H9 (cell line): ENCODE measurements around the gene E4F1. TPM values are rescaled to one million over a fixed set of nuclear protein-coding genes. Genes with fewer than 3 reads are reported as not detected.

Source experiments
- DNase-seq: peaks from one replicate; pipeline ENCODE4 v3.0.0-alpha.2; 2017
- H2AFZ ChIP-seq: one replicate; pipeline ENCODE4 v1.6.1; 2013; ENCODE audit warnings: mild to moderate bottlenecking, low read length, control low read depth, moderate library complexity
- H2AK5ac ChIP-seq: 2 replicates; pipeline ENCODE4 v1.6.1; 2013; ENCODE audit warnings: low read length, control low read depth, mixed read lengths; ENCODE audit not compliant: insufficient read length
- H2BK120ac ChIP-seq: one replicate; pipeline ENCODE4 v1.6.1; 2013; ENCODE audit warnings: low read depth, mild to moderate bottlenecking, low read length, control low read depth, inconsistent platforms; ENCODE audit not compliant: poor library complexity, severe bottlenecking
- H2BK12ac ChIP-seq: 2 replicates; pipeline ENCODE4 v1.6.1; 2013; ENCODE audit warnings: low read length, control low read depth, mixed read lengths, low read depth; ENCODE audit not compliant: insufficient read length
- H2BK15ac ChIP-seq: 2 replicates; pipeline ENCODE4 v1.6.1; 2013; ENCODE audit warnings: low read depth, low read length, control low read depth
- H2BK20ac ChIP-seq: one replicate; pipeline ENCODE4 v1.6.1; 2013; ENCODE audit warnings: low read depth, mild to moderate bottlenecking, low read length, control low read depth, inconsistent platforms; ENCODE audit not compliant: poor library complexity, severe bottlenecking
- H2BK5ac ChIP-seq: 2 replicates; pipeline ENCODE4 v1.6.1; 2013; ENCODE audit warnings: low read length, control low read depth, mixed read lengths; ENCODE audit not compliant: insufficient read length
- H3K14ac ChIP-seq: 2 replicates; pipeline ENCODE4 v1.6.1; 2013; ENCODE audit warnings: low read length, control low read depth; ENCODE audit not compliant: insufficient read depth
- H3K18ac ChIP-seq: 2 replicates; pipeline ENCODE4 v1.6.1; 2013; ENCODE audit warnings: low read depth, mild to moderate bottlenecking, mixed read lengths, low read length, control low read depth; ENCODE audit not compliant: insufficient read length
- H3K23ac ChIP-seq: 2 replicates; pipeline ENCODE4 v1.6.1; 2013; ENCODE audit warnings: low read length, control low read depth, mixed read lengths, low read depth; ENCODE audit not compliant: insufficient read length
- H3K23me2 ChIP-seq: 2 replicates; pipeline ENCODE4 v1.6.1; 2013; ENCODE audit warnings: low read depth, mild to moderate bottlenecking, mixed read lengths, low read length, control low read depth; ENCODE audit not compliant: insufficient read length, poor library complexity, severe bottlenecking
- H3K27ac ChIP-seq: 2 replicates; pipeline ENCODE4 v1.5.1; 2013; ENCODE audit warnings: low read length, control low read depth, mixed read lengths, low read depth; ENCODE audit not compliant: insufficient read length
- H3K27me3 ChIP-seq: 2 replicates; pipeline ENCODE4 v1.6.1; 2013; ENCODE audit warnings: low read length, control low read depth, inconsistent platforms; ENCODE audit not compliant: insufficient read depth
- H3K4ac ChIP-seq: 2 replicates; pipeline ENCODE4 v1.6.1; 2013; ENCODE audit warnings: low read depth, mild to moderate bottlenecking, control low read depth, inconsistent platforms, low read length, moderate library complexity
- H3K4me1 ChIP-seq: 2 replicates; pipeline ENCODE4 v1.6.1; 2013; ENCODE audit warnings: low read length, control low read depth, inconsistent platforms; ENCODE audit not compliant: insufficient read depth
- H3K4me2 ChIP-seq: 2 replicates; pipeline ENCODE4 v1.6.1; 2013; ENCODE audit warnings: low read length, control low read depth, mixed read lengths; ENCODE audit not compliant: insufficient read length, insufficient read depth
- H3K56ac ChIP-seq: 2 replicates; pipeline ENCODE4 v1.6.1; 2013; ENCODE audit warnings: low read depth, mild to moderate bottlenecking, mixed read lengths, low read length, control low read depth; ENCODE audit not compliant: insufficient read length
- H3K79me1 ChIP-seq: 2 replicates; pipeline ENCODE4 v1.6.1; 2013; ENCODE audit warnings: low read depth, mild to moderate bottlenecking, moderate library complexity, low read length, control low read depth, inconsistent platforms; ENCODE audit not compliant: insufficient read depth, poor library complexity, severe bottlenecking
- H3K79me2 ChIP-seq: 2 replicates; pipeline ENCODE4 v1.6.1; 2013; ENCODE audit warnings: low read length, control low read depth, inconsistent platforms; ENCODE audit not compliant: insufficient read depth
- H3K9ac ChIP-seq: 2 replicates; pipeline ENCODE4 v1.6.1; 2013; ENCODE audit warnings: low read length, control low read depth, mixed read lengths; ENCODE audit not compliant: insufficient read length; ENCODE audit errors: extremely low read depth
- H3K9me3 ChIP-seq: one replicate; pipeline ENCODE4 v1.6.1; 2013; ENCODE audit warnings: low read depth, low read length, inconsistent platforms; ENCODE audit not compliant: control insufficient read depth
- H3T11ph ChIP-seq: one replicate; pipeline ENCODE4 v1.6.1; 2013; ENCODE audit warnings: mild to moderate bottlenecking, low read length, control low read depth, inconsistent platforms
- H4K20me1 ChIP-seq: one replicate; pipeline ENCODE4 v1.6.1; 2013; ENCODE audit not compliant: control insufficient read depth, insufficient read length, insufficient read depth
- H4K5ac ChIP-seq: 2 replicates; pipeline ENCODE4 v1.6.1; 2013; ENCODE audit warnings: low read depth, mild to moderate bottlenecking, mixed read lengths, low read length, control low read depth; ENCODE audit not compliant: insufficient read length
- H4K8ac ChIP-seq: replicated peaks from 2 replicates; pipeline ENCODE4 v1.6.1; 2013; ENCODE audit warnings: low read length, control low read depth, mixed read lengths, low read depth; ENCODE audit not compliant: insufficient read length
- H4K91ac ChIP-seq: 2 replicates; pipeline ENCODE4 v1.6.1; 2013; ENCODE audit warnings: low read depth, mild to moderate bottlenecking, moderate library complexity, mixed read lengths, low read length, control low read depth; ENCODE audit not compliant: insufficient read length
- H3K27ac Mint-ChIP-seq, 3 experiments: 2 replicates in 2 of 3; 3 replicates in 1 of 3; pipeline ENCODE4 v1.8.0; 2020 to 2021; ENCODE audit warnings: mixed read lengths in 3 of 3, mild to moderate bottlenecking in 1 of 3, moderate library complexity in 1 of 3
- H3K27me3 Mint-ChIP-seq: 2 replicates; pipeline ENCODE4 v1.8.0; 2021; ENCODE audit warnings: low read depth, mild to moderate bottlenecking, moderate library complexity, mixed read lengths
- H3K36me3 Mint-ChIP-seq, 3 experiments: 2 replicates in 2 of 3; 3 replicates in 1 of 3; pipeline ENCODE4 v1.8.0; 2020 to 2021; ENCODE audit warnings: low read depth in 3 of 3, mixed read lengths in 3 of 3; ENCODE audit not compliant: insufficient read depth in 1 of 3
- H3K4me1 Mint-ChIP-seq, 2 experiments: 2 replicates each; pipeline ENCODE4 v1.8.0; 2020; ENCODE audit warnings: mixed read lengths in 2 of 2
- H3K4me3 Mint-ChIP-seq, 2 experiments: 2 replicates in 1 of 2; 3 replicates in 1 of 2; pipeline ENCODE4 v1.8.0; 2020 to 2021; ENCODE audit warnings: mild to moderate bottlenecking in 2 of 2, mixed read lengths in 2 of 2, moderate library complexity in 1 of 2
- H3K9me3 Mint-ChIP-seq, 2 experiments: 2 replicates in 1 of 2; 3 replicates in 1 of 2; pipeline ENCODE4 v1.8.0; 2020; ENCODE audit warnings: mild to moderate bottlenecking in 2 of 2, mixed read lengths in 2 of 2, moderate library complexity in 1 of 2
- CTCF ChIP-seq: fragments of 200-600 bp; sonication (generic); conservative IDR thresholded peaks from 3 replicates; pipeline ENCODE4 v1.8.0; 2021; ENCODE audit warnings: antibody characterized with exemption, mild to moderate bottlenecking
- WGBS: extraction: QIAGEN DNeasy Blood & Tissue Kit; methylation state at CpG from one replicate; pipeline ENCODE4 v1.1.7; 2013; ENCODE audit warnings: missing lambda C conversion rate, low lambda C conversion rate, mixed read lengths; ENCODE audit not compliant: insufficient read length; ENCODE audit errors: extremely low coverage; 5-methylcytosine and 5-hydroxymethylcytosine counted together
- total RNA-seq: library from RNA; stranded (reverse); gene quantifications from 2 replicates; pipeline ENCODE4 v1.2.1, GENCODE V29; 2021

The E4F1 gene
- total RNA-seq, 1 experiment from 2014 or later = 35.9 TPM

- Mint-ChIP-seq H3K4me1 (peaks cover 3 to 7% of the 10 kb centered on the region in 2 experiments), H3K4me3 (no peak overlapping the region), H3K27me3 (no peaks in the 10 kb centered on the region), H3K36me3 (peaks cover 3 to 30% (median 29%) of the 10 kb centered on the region in 3 experiments), H3K9me3 (no peaks in the 10 kb centered on the region), H3K27ac (no peak overlapping the region)
- WGBS = no CpG with 5 or more reads among the region's 31 CpGs
- Histone ChIP-seq H3K23ac (no peak overlapping the region), H3K27me3 (no peaks in the 10 kb centered on the region), H3K4me1 (no peaks in the 10 kb centered on the region), H4K91ac (no peak overlapping the region), H3K4ac (no peak overlapping the region), H4K5ac (no peak overlapping the region), H4K20me1 (peaks cover 3% of the 10 kb centered on the region), H2BK120ac (no peak overlapping the region), H3K56ac (no peak overlapping the region), H3K27ac (no peak overlapping the region), H3K4me2 (no peak overlapping the region), H3K9me3 (no peaks in the 10 kb centered on the region), H2AFZ (no peak overlapping the region), H2BK5ac (no peak overlapping the region), H2AK5ac (no peak overlapping the region), H3K9ac (no peak overlapping the region), H2BK20ac (no peak overlapping the region), H3T11ph (no peak overlapping the region), H2BK12ac (no peak overlapping the region), H2BK15ac (no peak overlapping the region), H3K18ac (no peak overlapping the region), H3K79me2 (no peaks in the 10 kb centered on the region), H3K14ac (no peak overlapping the region), H3K79me1 (no peaks in the 10 kb centered on the region), H3K23me2 (peaks cover 4% of the 10 kb centered on the region), H4K8ac (no peak overlapping the region)
- no peak for TF ChIP-seq CTCF
- DNase-seq = no peak
These were observed 43.8 kb upstream of the E4F1 start for GRCh38 chr16:2179576-2179975.
